ENCODE results near the gene AP3D1. TPM values are rescaled to one million over a fixed set of nuclear protein-coding genes. Genes with fewer than 3 reads are reported as not detected.

The AP3D1 gene
- total RNA-seq, 1 donor from 2014 or later = 109 TPM

DNA sequence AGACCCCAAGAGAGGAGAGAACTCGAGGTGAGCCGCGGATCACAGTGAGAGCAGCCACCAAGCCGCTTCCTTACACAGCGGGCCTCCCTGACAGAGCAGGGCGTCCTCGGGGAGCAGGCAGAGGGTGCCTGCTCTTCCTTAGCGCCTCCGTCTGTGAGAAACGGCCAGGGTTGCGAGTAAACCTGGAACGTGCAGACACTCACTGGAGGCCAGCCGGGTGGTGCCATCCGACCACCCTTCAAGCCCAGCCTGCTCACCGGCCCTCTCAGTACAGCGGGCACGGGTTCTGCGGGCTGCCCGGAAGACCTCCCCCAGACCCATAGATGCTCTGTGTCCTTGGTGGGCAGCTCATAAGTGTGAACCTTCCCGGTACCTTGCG is 22.0 kb upstream of the AP3D1 start:
- TF ChIP-seq, protein P1, sequence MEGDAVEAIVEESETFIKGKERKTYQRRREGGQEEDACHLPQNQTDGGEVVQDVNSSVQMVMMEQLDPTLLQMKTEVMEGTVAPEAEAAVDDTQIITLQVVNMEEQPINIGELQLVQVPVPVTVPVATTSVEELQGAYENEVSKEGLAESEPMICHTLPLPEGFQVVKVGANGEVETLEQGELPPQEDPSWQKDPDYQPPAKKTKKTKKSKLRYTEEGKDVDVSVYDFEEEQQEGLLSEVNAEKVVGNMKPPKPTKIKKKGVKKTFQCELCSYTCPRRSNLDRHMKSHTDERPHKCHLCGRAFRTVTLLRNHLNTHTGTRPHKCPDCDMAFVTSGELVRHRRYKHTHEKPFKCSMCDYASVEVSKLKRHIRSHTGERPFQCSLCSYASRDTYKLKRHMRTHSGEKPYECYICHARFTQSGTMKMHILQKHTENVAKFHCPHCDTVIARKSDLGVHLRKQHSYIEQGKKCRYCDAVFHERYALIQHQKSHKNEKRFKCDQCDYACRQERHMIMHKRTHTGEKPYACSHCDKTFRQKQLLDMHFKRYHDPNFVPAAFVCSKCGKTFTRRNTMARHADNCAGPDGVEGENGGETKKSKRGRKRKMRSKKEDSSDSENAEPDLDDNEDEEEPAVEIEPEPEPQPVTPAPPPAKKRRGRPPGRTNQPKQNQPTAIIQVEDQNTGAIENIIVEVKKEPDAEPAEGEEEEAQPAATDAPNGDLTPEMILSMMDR (IDR thresholded peaks at IDR 0.05) = no peak
- no peak overlapping the region for H3K27ac ChIP-seq
- H3K9me3 ChIP-seq = no peaks in the 10 kb centered on the region
- H3K4me3 ChIP-seq = no peak overlapping the region
- no peaks in the 10 kb centered on the region for H3K36me3 ChIP-seq
- no peaks in the 10 kb centered on the region for H3K27me3 ChIP-seq
- ATAC-seq (no peak), DNase-seq (no peak)
- peaks cover 42% of the 10 kb centered on the region for H3K4me1 ChIP-seq
- intact Hi-C loops (cut with DNase I) = no loop called here

DNA sequence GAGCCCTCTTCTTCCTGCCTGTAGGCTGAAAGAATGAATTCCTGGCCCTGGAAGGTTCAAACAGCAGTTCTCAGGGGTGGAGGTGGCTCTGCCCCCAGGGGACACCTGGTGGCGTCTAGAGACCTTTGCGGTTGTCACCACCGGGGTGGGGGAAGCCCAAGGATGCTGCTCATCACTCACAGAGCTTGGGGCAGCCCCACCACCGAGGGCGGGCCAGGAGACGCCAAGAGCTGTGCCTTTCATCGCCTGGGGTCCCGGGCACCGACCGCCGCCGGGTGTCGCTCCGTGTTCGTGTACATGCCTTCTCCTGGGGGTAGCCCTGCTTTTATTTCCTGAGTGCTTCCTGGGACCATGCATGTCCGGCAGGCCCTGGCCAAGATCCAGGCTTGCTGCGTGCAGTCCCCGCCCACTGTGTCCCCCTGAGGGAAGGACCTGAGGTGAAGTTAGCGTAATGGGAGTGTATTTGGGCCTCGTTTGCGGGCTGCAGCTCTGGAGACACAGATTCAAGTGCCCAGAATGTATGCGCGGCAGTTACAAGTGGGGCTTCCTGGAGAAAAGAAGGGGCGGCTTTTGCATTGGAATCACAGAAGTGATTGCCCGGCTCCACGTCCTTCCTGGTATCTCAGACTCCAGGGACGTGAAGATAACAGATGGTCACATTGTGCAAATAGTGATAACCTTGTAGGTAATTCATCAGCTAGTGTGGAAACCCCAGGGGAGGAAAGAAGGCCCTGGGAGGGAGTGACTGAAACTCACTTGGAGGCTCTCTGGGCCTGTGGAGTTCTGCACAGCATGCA is 20.2 kb upstream of the AP3D1 start:
- no peak overlapping the region for H3K4me3 ChIP-seq
- H3K9me3 ChIP-seq = no peaks in the 10 kb centered on the region
- TF ChIP-seq, protein P1 (IDR thresholded peaks at IDR 0.05) = no peak
- DNase-seq (no peak), ATAC-seq (no peak)
- no peaks in the 10 kb centered on the region for H3K27me3 ChIP-seq
- H3K27ac ChIP-seq = no peak overlapping the region
- H3K36me3 ChIP-seq = no peaks in the 10 kb centered on the region
- intact Hi-C loops (cut with DNase I) = no loop called here
- H3K4me1 ChIP-seq = peaks cover 60% of the 10 kb centered on the region

DNA sequence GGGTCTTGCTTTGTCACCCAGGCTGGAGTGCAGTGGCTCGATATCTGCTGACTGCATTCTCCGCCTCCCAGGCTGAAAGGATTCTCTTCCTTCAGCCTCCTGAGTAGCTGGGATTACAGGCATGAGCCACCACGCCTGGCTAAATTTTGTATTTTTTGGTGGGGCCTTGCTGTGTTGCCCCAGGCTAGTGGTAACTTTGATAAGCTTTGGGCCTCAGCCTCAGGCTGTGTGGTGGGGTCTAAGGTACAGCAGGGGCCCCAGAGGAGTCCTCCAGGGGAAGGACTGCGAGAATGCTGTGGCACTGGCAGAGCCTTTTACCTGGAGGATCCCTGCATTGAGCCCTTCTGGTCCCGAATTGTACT is 19.6 kb upstream of the AP3D1 start:
- DNase-seq = no peak
- Histone ChIP-seq H3K27ac (no peak overlapping the region), H3K4me1 (peaks cover 63% of the 10 kb centered on the region), H3K36me3 (no peaks in the 10 kb centered on the region), H3K4me3 (no peak overlapping the region), H3K27me3 (no peaks in the 10 kb centered on the region), H3K9me3 (no peaks in the 10 kb centered on the region)
- no peak for ATAC-seq
- intact Hi-C loops (cut with DNase I) = no loop called here
- TF ChIP-seq, protein P1 (IDR thresholded peaks at IDR 0.05) = no peak

DNA sequence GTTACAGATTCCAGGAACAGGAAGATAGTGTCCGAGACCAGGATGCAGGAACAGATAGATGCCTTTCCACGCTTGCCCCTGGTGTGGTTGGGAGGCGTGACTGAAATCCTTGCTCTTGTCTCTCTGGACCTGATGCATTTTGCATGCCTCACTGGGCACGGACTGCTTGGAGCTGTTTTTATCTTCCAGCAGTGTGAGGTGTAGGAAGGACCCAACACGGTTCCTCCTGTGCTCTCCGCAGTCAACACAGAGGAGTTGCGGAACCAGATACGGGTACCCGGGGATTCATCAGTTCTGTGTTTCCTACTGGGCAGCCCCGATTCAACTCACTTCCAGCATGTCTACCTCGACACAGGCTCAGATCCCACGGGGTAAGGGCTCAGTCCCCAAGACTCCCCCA is 18.9 kb upstream of the AP3D1 start:
- Histone ChIP-seq H3K27ac (no peak overlapping the region), H3K9me3 (no peaks in the 10 kb centered on the region), H3K4me1 (peaks cover 67% of the 10 kb centered on the region), H3K27me3 (no peaks in the 10 kb centered on the region), H3K36me3 (no peaks in the 10 kb centered on the region), H3K4me3 (no peak overlapping the region)
- DNase-seq (no peak), ATAC-seq (no peak)
- intact Hi-C loops (cut with DNase I) = no loop called here
- TF ChIP-seq, protein P1 (IDR thresholded peaks at IDR 0.05) = no peak

DNA sequence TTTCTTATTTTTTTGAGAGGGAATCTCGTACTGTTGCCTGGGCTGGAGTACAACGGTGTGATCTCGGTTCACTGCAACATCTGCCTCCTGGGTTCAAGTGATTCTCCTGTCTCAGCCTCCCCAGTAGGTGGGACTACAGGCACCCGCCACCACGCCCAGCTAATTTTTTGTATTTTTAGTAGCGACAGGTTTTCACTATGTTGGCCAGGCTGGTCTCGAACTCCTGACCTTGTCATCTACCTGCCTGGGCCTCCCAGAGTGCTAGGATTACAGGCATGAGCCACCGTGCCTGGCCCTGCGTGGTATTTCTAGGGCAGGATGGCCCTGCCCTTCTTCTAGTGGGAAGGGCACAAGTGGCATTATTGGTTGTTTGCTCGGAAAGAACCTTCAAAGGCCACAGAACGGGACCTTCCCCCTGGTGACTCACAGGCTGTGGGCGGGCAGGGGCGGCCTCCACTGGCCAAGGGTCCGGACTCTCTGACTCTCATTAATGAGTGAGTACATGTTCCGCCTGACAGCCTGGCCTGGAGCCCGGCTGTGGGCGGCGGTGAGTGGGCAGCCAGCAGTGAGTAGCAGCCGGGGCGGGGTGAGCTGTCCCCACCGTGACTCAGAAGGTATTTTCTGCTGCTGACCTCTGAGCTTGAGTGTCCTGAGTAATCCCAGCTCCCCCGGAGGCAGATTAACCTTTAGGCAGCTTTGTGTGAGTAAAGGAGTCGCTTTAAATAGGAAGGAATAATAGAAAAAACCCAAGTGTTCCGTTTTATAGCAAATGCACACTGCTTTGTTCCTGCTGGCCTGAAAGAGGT is 17.5 kb upstream of the AP3D1 start:
- Histone ChIP-seq H3K27ac (peak overlapping the region; percentile 96), H3K9me3 (no peaks in the 10 kb centered on the region), H3K27me3 (no peaks in the 10 kb centered on the region), H3K4me3 (peak overlapping the region; percentile 23), H3K36me3 (no peaks in the 10 kb centered on the region), H3K4me1 (peaks cover 65% of the 10 kb centered on the region)
- TF ChIP-seq, protein P1 (IDR thresholded peaks at IDR 0.05) = no peak
- DNase-seq = peak; percentile 99
- intact Hi-C loops (cut with DNase I) = no loop called here
- ATAC-seq = peak; percentile 90

All from upper lobe of right lung (tissue), 1 donor.